HCT116 (cell line): ENCODE data around the gene PEAK1. TPM values are rescaled to one million over a fixed set of nuclear protein-coding genes. Genes with fewer than 3 reads are reported as not detected.

Source experiments
- ATAC-seq: fragments of 200-7000 bp; cut with Tn5 transposase; 2 replicates; pipeline ENCODE4 v1.9.1; 2020; ENCODE audit warnings: mild to moderate bottlenecking, moderate library complexity
- BruUV-seq: library from RNA; stranded (reverse); fragments of 400-500 nt; replicated peaks from 2 replicates; lab custom pipeline; 2021; lab: Mats Ljungman, UMichigan
- CTCF ChIA-PET: fragments of 300-600 bp; sonication (Branson Sonifier 250); formaldehyde crosslinking; loops from one replicate; lab custom pipeline; 2021; ENCODE audit warnings: antibody characterized with exemption; lab: Charles Lee
- POLR2A ChIA-PET: fragments of 300-600, 350-600 bp; sonication (Branson Sonifier 250); formaldehyde crosslinking; loops from one replicate; lab custom pipeline; 2021; ENCODE audit warnings: antibody characterized with exemption; lab: Charles Lee
- RAD21 ChIA-PET, 2 experiments: fragments of 300-600 bp; sonication (Branson Sonifier 250); formaldehyde crosslinking; loops; one replicate each; lab custom pipeline; 2023; ENCODE audit warnings: low total read pairs in 2 of 2; ENCODE audit not compliant: uncharacterized antibody in 2 of 2, unreplicated experiment in 2 of 2, low non-redundant PET in 1 of 2; lab: Charles Lee
- DNase-seq: peaks from one replicate; pipeline ENCODE4 v3.0.0-alpha.2; 2010; ENCODE audit warnings: low read depth, low spot score
- H2AFZ ChIP-seq: fragments of 200-600 bp; shearing (Covaris generic), sonication (generic); 2 replicates; pipeline ENCODE4 v1.6.1; 2017; ENCODE audit warnings: low read depth, mixed run types, mixed read lengths, antibody characterized with exemption, low read length; ENCODE audit not compliant: poor library complexity, severe bottlenecking
- H3K27ac ChIP-seq: 2 replicates; pipeline ENCODE4 v1.5.1; 2012; ENCODE audit warnings: low read depth, low read length
- H3K27me3 ChIP-seq: fragments of 200-600 bp; sonication (generic); 2 replicates; pipeline ENCODE4 v1.6.1; 2016; ENCODE audit warnings: mixed run types, low read length, mixed read lengths; ENCODE audit not compliant: insufficient read depth
- H3K36me3 ChIP-seq, 2 experiments: fragments of 200-500 bp in 1 of 2; fragments of 200-600 bp in 1 of 2; sonication (Bioruptor generic) in 1 of 2; sonication (generic) in 1 of 2; 2 replicates each; pipeline versions ENCODE4 v1.5.1 to v1.6.1; 2014 to 2016; ENCODE audit warnings: low read length in 2 of 2, inconsistent platforms in 1 of 2, mixed read lengths in 1 of 2, mixed run types in 1 of 2; ENCODE audit not compliant: insufficient read depth in 2 of 2, control insufficient read depth in 1 of 2
- H3K4me1 ChIP-seq, 2 experiments: fragments of 200-600 bp in 1 of 2; sonication (generic) in 1 of 2; 2 replicates each; pipeline versions ENCODE4 v1.5.1 to v1.6.1; 2012 to 2017; ENCODE audit warnings: low read length in 2 of 2, inconsistent platforms in 1 of 2, mild to moderate bottlenecking in 1 of 2, mixed read lengths in 1 of 2, mixed run types in 1 of 2, moderate library complexity in 1 of 2; ENCODE audit not compliant: insufficient read depth in 2 of 2, control insufficient read depth in 1 of 2
- H3K4me2 ChIP-seq: fragments of 200-600 bp; sonication (generic); 2 replicates; pipeline ENCODE4 v1.6.1; 2017; ENCODE audit warnings: mixed run types, low read length, mixed read lengths
- H3K4me3 ChIP-seq, 2 experiments: fragments of 200-600 bp in 1 of 2; sonication (generic) in 1 of 2; replicated peaks in 1 of 2; 2 replicates each; pipeline ENCODE4 v1.5.1; 2011 to 2016; ENCODE audit warnings: low read length in 2 of 2, control low read depth in 1 of 2, low read depth in 1 of 2, mild to moderate bottlenecking in 1 of 2, mixed read lengths in 1 of 2, mixed run types in 1 of 2
- H3K79me2 ChIP-seq: fragments of 200-600 bp; sonication (generic); 2 replicates; pipeline ENCODE4 v1.6.1; 2017; ENCODE audit warnings: mild to moderate bottlenecking, mixed run types, low read length, moderate library complexity, mixed read lengths; ENCODE audit not compliant: insufficient read depth
- H3K9ac ChIP-seq: fragments of 200-600 bp; sonication (generic); 2 replicates; pipeline ENCODE4 v1.6.1; 2016; ENCODE audit warnings: low read length, mixed read lengths
- H3K9me2 ChIP-seq: fragments of 200-600 bp; sonication (generic), shearing (Covaris generic); 2 replicates; pipeline ENCODE4 v1.6.1; 2017; ENCODE audit warnings: mixed run types, mild to moderate bottlenecking, moderate library complexity; ENCODE audit not compliant: insufficient read depth
- H3K9me3 ChIP-seq, 2 experiments: fragments of 200-500 bp in 1 of 2; fragments of 200-600 bp in 1 of 2; sonication (Bioruptor generic) in 1 of 2; sonication (generic) in 1 of 2; 2 replicates each; pipeline ENCODE4 v1.6.1; 2014 to 2017; ENCODE audit warnings: low read length in 2 of 2, mixed read lengths in 2 of 2, inconsistent platforms in 1 of 2, low read depth in 1 of 2, mild to moderate bottlenecking in 1 of 2, mixed run types in 1 of 2, moderate library complexity in 1 of 2; ENCODE audit not compliant: control insufficient read depth in 1 of 2, insufficient read depth in 1 of 2
- H4K20me1 ChIP-seq: fragments of 200-600 bp; sonication (generic), shearing (Covaris generic); 2 replicates; pipeline ENCODE4 v1.6.1; 2017; ENCODE audit warnings: mixed run types, mild to moderate bottlenecking, moderate library complexity; ENCODE audit not compliant: insufficient read depth
- CEBPB ChIP-seq: IDR thresholded peaks from 2 replicates; pipeline ENCODE4 v1.6.1; 2012; ENCODE audit warnings: low read depth
- ELF1 ChIP-seq: IDR thresholded peaks from 2 replicates; pipeline ENCODE4 v1.6.1; 2012; ENCODE audit warnings: low read depth, borderline replicate concordance
- EZH2phosphoT487 ChIP-seq: fragments of 200-600 bp; IDR thresholded peaks from 2 replicates; pipeline ENCODE4 v1.6.1; 2018; ENCODE audit warnings: antibody characterized with exemption, borderline replicate concordance
- FOSL1 ChIP-seq: IDR thresholded peaks from 2 replicates; pipeline ENCODE4 v1.6.1; 2012; ENCODE audit warnings: low read depth
- REST ChIP-seq: IDR thresholded peaks from 2 replicates; pipeline ENCODE4 v1.6.1; 2012; ENCODE audit warnings: low read depth
- SP1 ChIP-seq: IDR thresholded peaks from 2 replicates; pipeline ENCODE4 v1.6.1; 2012; ENCODE audit warnings: low read depth
- SRF ChIP-seq: IDR thresholded peaks from 2 replicates; pipeline ENCODE4 v1.6.1; 2012; ENCODE audit warnings: low read depth
- YY1 ChIP-seq: IDR thresholded peaks from 2 replicates; pipeline ENCODE4 v1.6.1; 2011; ENCODE audit warnings: low read length, low read depth, moderate library complexity, mild to moderate bottlenecking; ENCODE audit not compliant: insufficient replicate concordance; ENCODE audit errors: extremely low read depth
- ZBTB33 ChIP-seq: IDR thresholded peaks from 2 replicates; pipeline ENCODE4 v1.6.1; 2011; ENCODE audit warnings: mild to moderate bottlenecking, low read length, moderate library complexity; ENCODE audit not compliant: insufficient replicate concordance; ENCODE audit errors: extremely low read depth
- intact Hi-C: fragments of 100-400 bp; cut with micrococcal nuclease; formaldehyde crosslinking; loops from 2 replicates; pipeline ENCODE4 v1.10.0; 2022
- total RNA-seq: library from RNA; stranded (reverse); gene quantifications from one replicate; pipeline ENCODE4 v1.2.1, GENCODE V29; 2021; ENCODE audit not compliant: unreplicated experiment

The PEAK1 gene
- total RNA-seq, 1 experiment from 2014 or later: 23.4 TPM

- no peaks in the 10 kb centered on the region for H3K9me2 ChIP-seq
- no peak overlapping the region for H3K4me3 ChIP-seq
- no peak overlapping the region for H2AFZ ChIP-seq
- H3K9ac ChIP-seq: no peak overlapping the region
- no TSS peak for BruUV-seq
- ATAC-seq: no peak
- ChIA-PET POLR2A (no interaction called here), RAD21 (no interaction called here), CTCF (no interaction called here)
- no peaks in the 10 kb centered on the region for H3K4me1 ChIP-seq
- intact Hi-C loops: no loop called here
- H3K27me3 ChIP-seq: no peaks in the 10 kb centered on the region
- no peaks in the 10 kb centered on the region for H3K79me2 ChIP-seq
- H4K20me1 ChIP-seq: no peaks in the 10 kb centered on the region
- no peaks in the 10 kb centered on the region for H3K9me3 ChIP-seq
- H3K4me2 ChIP-seq: no peak overlapping the region
- DNase-seq: no peak
- TF ChIP-seq EZH2phosphoT487 (no peak), ELF1 (no peak), CEBPB (no peak), FOSL1 (no peak), REST (no peak), SP1 (no peak), SRF (no peak)
- no peaks in the 10 kb centered on the region for H3K36me3 ChIP-seq
- H3K27ac ChIP-seq: no peak overlapping the region
These were observed 239.6 kb downstream of the PEAK1 start for GRCh38 chr15:77180270-77180669.

- no peaks in the 10 kb centered on the region for H3K27me3 ChIP-seq
- H3K79me2 ChIP-seq: no peaks in the 10 kb centered on the region
- no peak overlapping the region for H2AFZ ChIP-seq
- TF ChIP-seq CEBPB (no peak), ELF1 (no peak), REST (no peak), FOSL1 (no peak), YY1 (no peak), SRF (no peak), ZBTB33 (no peak)
- H3K9ac ChIP-seq: no peak overlapping the region
- ATAC-seq: no peak
- CTCF ChIA-PET: no interaction called here
- POLR2A ChIA-PET: no interaction called here
- RAD21 ChIA-PET: no interaction called here
- DNase-seq: no peak
- no peaks in the 10 kb centered on the region for H3K36me3 ChIP-seq
- TSS peak; percentile 40 for BruUV-seq
- no peaks in the 10 kb centered on the region for H4K20me1 ChIP-seq
- no peaks in the 10 kb centered on the region for H3K4me1 ChIP-seq
- H3K4me2 ChIP-seq: no peak overlapping the region
- no peaks in the 10 kb centered on the region for H3K9me3 ChIP-seq
- no peak overlapping the region for H3K4me3 ChIP-seq
- intact Hi-C loops: no loop called here
- no peaks in the 10 kb centered on the region for H3K9me2 ChIP-seq
- H3K27ac ChIP-seq: no peak overlapping the region
These were observed 240.3 kb downstream of the PEAK1 start for GRCh38 chr15:77179541-77179998.
